Mesenteric fat pad (tissue), 1 donor: ENCODE results near the gene FAM25G. TPM values are rescaled to one million over a fixed set of nuclear protein-coding genes. Genes with fewer than 3 reads are reported as not detected.
"Not testable (repeated sequence)": the region's sequence is repeated elsewhere in the genome, so short reads cannot be mapped to it uniquely, and the experiment has no call there.

Experiments
- DNase-seq: peaks from one replicate; pipeline ENCODE4 v3.0.0-alpha.2; 2020; ENCODE audit warnings: low spot score
- long read RNA-seq: library from polyadenylated mRNA; unstranded; transcript quantifications from one replicate; pipeline ENCODE4 v2.0.0, GENCODE V29; 2020
- total RNA-seq: library from RNA; stranded (reverse); fragmentation: NEBNext Ultra II Directional; extraction: Animal tissue kit (Norgen Biotek cat#: 25700); gene quantifications from one replicate; pipeline ENCODE4 v1.2.1, GENCODE V29; 2021
- donor health status: DM: yes; HTN: yes; CAD: no.

Gene FAM25G
- not detected for total RNA-seq
- long read RNA-seq = 0 reads

GRCh38 chr10:47491600-47491999, at the start of gene FAM25G:
TSS of gene FAM25G (minus strand) at chr10:47491700. CDS start at chr10:47491674, 26 bp downstream.
- not testable (repeated sequence) for DNase-seq

GRCh38 chr10:47536430-47536829, 44.9 kb upstream of the FAM25G start:
- DNase-seq = not testable (repeated sequence)

GRCh38 chr10:47523475-47523874, 32.0 kb upstream of the FAM25G start, which contains the start of gene AGAP9:
TSS of gene AGAP9 (minus strand) at chr10:47523638. CDS start at chr10:47523526, 112 bp downstream.
- not testable (repeated sequence) for DNase-seq

GRCh38 chr10:47502313-47502712, 10.8 kb upstream of the FAM25G start:
- not testable (repeated sequence) for DNase-seq

GRCh38 chr10:47494226-47494625, 2.7 kb upstream of the FAM25G start:
- DNase-seq = not testable (repeated sequence)

- DNase-seq = not testable (repeated sequence)
These were observed 1.9 kb downstream of the FAM25G start for GRCh38 chr10:47489630-47490029.

- not testable (repeated sequence) for DNase-seq
These were observed 5.6 kb downstream of the FAM25G start for GRCh38 chr10:47485943-47486342.

GRCh38 chr10:47484786-47485185, 6.7 kb downstream of the FAM25G start:
- not testable (repeated sequence) for DNase-seq

GRCh38 chr10:47483923-47484322, 7.6 kb downstream of the FAM25G start, which contains the start of gene ANXA8:
TSS of gene ANXA8 (minus strand) at chr10:47484115. CDS start at chr10:47483933, 182 bp downstream.
- DNase-seq = not testable (repeated sequence)

GRCh38 chr10:47482367-47482766, 9.1 kb downstream of the FAM25G start:
- DNase-seq = not testable (repeated sequence)

GRCh38 chr10:47481768-47482181, 9.7 kb downstream of the FAM25G start:
- not testable (repeated sequence) for DNase-seq

- not testable (repeated sequence) for DNase-seq
These were observed 10.2 kb downstream of the FAM25G start for GRCh38 chr10:47481182-47481766.

GRCh38 chr10:47480133-47480532, 11.4 kb downstream of the FAM25G start:
- not testable (repeated sequence) for DNase-seq

- not testable (repeated sequence) for DNase-seq
These were observed 13.4 kb downstream of the FAM25G start for GRCh38 chr10:47478114-47478513.

GRCh38 chr10:47477078-47477477, 14.4 kb downstream of the FAM25G start:
- DNase-seq = not testable (repeated sequence)

GRCh38 chr10:47475101-47475500, 16.4 kb downstream of the FAM25G start:
- not testable (repeated sequence) for DNase-seq

GRCh38 chr10:47473516-47473915, 18.0 kb downstream of the FAM25G start:
- DNase-seq = not testable (repeated sequence)

- DNase-seq = not testable (repeated sequence)
These were observed 18.9 kb downstream of the FAM25G start for GRCh38 chr10:47472647-47473046.

- not testable (repeated sequence) for DNase-seq
These were observed 19.4 kb downstream of the FAM25G start for GRCh38 chr10:47472072-47472471.

GRCh38 chr10:47468731-47469528, 22.6 kb downstream of the FAM25G start:
- not testable (repeated sequence) for DNase-seq

- DNase-seq = not testable (repeated sequence)
These were observed 23.5 kb downstream of the FAM25G start for GRCh38 chr10:47467957-47468356.

GRCh38 chr10:47467458-47467857, 24.0 kb downstream of the FAM25G start:
- not testable (repeated sequence) for DNase-seq
